Measurements from ENCODE around the gene RIOK3.

DNA sequence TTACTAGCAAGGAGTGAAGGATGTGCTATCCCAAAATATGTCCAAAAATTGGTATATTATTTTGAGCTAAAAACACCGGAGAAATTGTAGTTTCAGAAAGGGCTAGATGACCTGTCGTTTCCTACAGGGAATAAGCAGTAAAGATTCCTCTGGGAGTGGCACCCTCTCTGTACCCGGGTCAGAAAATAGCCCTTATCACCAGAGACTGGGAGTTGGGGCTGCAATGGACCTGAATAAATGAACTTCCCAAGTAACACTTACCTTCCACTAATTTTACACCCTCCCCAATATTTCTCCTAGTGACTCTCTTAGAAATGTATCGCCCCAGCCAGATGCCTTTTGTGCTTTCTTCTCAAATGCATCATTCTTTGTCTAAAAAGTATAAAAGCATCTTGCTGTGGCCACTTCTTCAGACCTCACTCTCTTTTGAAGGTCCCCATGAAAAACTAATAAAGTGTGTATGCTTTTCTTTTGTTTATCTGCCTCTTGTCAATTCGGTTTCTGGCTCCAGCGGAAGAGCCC lies 49.5 kb downstream of the RIOK3 start:
- TF ChIP-seq, protein P1, sequence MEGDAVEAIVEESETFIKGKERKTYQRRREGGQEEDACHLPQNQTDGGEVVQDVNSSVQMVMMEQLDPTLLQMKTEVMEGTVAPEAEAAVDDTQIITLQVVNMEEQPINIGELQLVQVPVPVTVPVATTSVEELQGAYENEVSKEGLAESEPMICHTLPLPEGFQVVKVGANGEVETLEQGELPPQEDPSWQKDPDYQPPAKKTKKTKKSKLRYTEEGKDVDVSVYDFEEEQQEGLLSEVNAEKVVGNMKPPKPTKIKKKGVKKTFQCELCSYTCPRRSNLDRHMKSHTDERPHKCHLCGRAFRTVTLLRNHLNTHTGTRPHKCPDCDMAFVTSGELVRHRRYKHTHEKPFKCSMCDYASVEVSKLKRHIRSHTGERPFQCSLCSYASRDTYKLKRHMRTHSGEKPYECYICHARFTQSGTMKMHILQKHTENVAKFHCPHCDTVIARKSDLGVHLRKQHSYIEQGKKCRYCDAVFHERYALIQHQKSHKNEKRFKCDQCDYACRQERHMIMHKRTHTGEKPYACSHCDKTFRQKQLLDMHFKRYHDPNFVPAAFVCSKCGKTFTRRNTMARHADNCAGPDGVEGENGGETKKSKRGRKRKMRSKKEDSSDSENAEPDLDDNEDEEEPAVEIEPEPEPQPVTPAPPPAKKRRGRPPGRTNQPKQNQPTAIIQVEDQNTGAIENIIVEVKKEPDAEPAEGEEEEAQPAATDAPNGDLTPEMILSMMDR (conservative IDR thresholded peaks at IDR 0.05; ENCODE audit: low read depth, low read length), result no peak
- no peak for TF ChIP-seq EZH2 (IDR thresholded peaks at IDR 0.05; ENCODE audit: low read length, unreplicated experiment)
- TF ChIP-seq EZH2phosphoT487 (IDR thresholded peaks at IDR 0.05; ENCODE audit: borderline replicate concordance, low read length), result no peak
